T-helper 1 cell treated with Interleukin-12 subunit alpha and Interleukin-12 subunit beta and Interleukin-4 antibody, amounts not matched to agents 30 μg/mL and 1 μg/mL, for 36 hours (primary cell): Measurements from ENCODE around the gene MRPL22.
"Not testable (repeated sequence)": the region's sequence is repeated elsewhere in the genome, so short reads cannot be mapped to it uniquely, and the experiment has no call there.

ENCODE experiments used
- H3K27ac Mint-ChIP-seq: one replicate; pipeline ENCODE4 v1.8.0; 2021; ENCODE audit warnings: mild to moderate bottlenecking, mixed read lengths
- H3K27me3 Mint-ChIP-seq: one replicate; pipeline ENCODE4 v1.8.0; 2021; ENCODE audit warnings: low read depth, mixed read lengths
- H3K36me3 Mint-ChIP-seq: one replicate; pipeline ENCODE4 v1.8.0; 2021; ENCODE audit warnings: low read depth, mixed read lengths
- H3K4me1 Mint-ChIP-seq: one replicate; pipeline ENCODE4 v1.8.0; 2021; ENCODE audit warnings: low read depth, mixed read lengths
- H3K4me3 Mint-ChIP-seq: one replicate; pipeline ENCODE4 v1.8.0; 2021; ENCODE audit warnings: mild to moderate bottlenecking, moderate library complexity, mixed read lengths
- H3K9me3 Mint-ChIP-seq: one replicate; pipeline ENCODE4 v1.8.0; 2021; ENCODE audit warnings: mixed read lengths

The MRPL22 gene

DNA sequence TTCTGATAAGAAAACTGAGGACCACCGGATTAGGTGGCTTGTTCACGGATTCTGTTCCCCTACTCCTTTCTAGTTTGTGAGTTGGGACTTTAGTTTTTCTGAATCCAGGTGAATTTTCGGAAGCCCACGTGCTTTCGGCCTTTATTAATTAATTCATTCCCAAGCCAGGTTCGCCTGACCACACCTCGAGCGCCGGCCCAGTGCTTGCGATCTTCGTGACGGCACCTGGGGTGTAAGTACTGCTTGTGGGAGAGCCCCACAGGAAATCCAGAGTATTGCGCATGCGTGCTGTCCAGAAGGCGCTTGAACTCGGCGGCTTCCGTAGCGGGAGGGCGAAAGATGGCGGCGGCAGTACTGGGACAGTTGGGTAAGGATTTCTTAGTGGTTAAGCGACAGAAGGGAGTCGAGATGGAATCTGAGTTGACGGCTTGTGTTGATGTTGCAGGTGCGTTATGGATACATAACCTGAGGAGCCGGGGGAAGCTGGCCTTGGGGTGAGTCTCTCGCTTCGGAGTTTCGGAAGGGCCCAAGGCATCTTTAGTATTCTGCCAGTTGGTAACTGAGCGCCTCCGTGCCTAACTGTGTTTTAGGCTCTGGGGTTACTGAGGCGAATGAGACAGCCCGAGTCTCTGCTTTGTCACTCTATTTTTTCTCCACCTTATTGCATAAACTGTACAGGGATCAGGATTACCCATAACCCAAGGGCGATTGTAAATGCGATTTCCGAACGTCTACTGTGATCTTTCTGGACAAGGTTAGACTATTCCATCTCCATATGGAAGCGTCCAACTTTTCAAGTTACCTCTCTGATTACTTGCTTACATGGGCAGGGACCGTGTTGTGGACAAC, at the start of gene MRPL22:
MRPL22 (plus strand) TSS at position 302 of the 849 bp plus-strand sequence; CDS start at position 340, 38 bp downstream.
- H3K4me1 Mint-ChIP-seq: peaks cover 29% of the 10 kb centered on the region
- H3K9me3 Mint-ChIP-seq: no peaks in the 10 kb centered on the region
- H3K36me3 Mint-ChIP-seq: peaks cover 3% of the 10 kb centered on the region
- H3K27me3 Mint-ChIP-seq: no peaks in the 10 kb centered on the region
- peak within 1 kb of the TSS; percentile 93 for H3K27ac Mint-ChIP-seq
- H3K4me3 Mint-ChIP-seq: peak within 1 kb of the TSS; percentile 95

DNA sequence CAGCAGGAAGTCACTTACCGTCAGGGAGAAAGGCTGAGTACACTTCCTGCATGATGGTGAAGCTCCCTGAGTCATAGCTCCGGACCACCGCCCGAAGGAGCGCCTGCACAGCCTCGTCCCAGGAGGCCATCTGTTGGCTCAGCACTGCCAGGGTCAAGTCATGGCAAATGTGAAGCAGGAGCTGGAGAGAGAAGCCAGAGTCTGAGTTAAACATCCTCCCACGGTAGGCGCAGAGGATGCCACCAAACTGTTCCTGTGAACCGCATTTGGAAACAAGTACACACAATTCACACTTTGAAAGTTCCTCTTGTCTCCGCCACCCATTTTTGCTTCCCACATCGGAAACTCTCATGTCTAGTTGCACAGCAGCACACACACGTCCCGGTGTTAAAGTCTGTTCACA, 48.5 kb upstream of the MRPL22 start:
- H3K9me3 Mint-ChIP-seq: peaks cover under 1% of the 10 kb centered on the region
- peaks cover 3% of the 10 kb centered on the region for H3K4me1 Mint-ChIP-seq
- H3K27ac Mint-ChIP-seq: no peak overlapping the region
- H3K36me3 Mint-ChIP-seq: peaks cover 51% of the 10 kb centered on the region
- no peak overlapping the region for H3K4me3 Mint-ChIP-seq
- no peaks in the 10 kb centered on the region for H3K27me3 Mint-ChIP-seq

DNA sequence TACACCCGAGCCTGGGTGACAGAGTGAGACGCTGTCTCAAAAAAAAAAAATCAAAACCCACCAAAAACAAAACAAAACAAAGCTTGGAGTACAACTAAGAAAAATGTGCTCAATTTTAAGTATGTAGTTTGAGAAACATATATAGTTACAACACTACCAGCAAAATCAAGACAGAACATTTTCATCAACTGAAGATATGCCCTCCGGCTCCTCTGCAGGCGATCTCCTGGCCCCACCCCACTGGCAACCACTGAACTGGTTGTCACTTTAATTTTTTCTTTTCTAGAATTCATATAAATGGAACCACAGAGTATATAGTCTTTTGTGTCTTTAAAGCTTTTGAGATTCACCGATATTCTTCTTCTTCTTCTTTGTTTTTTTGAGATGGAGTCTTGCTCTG, 47.5 kb upstream of the MRPL22 start:
- H3K9me3 Mint-ChIP-seq: no peaks in the 10 kb centered on the region
- H3K27me3 Mint-ChIP-seq: no peaks in the 10 kb centered on the region
- peaks cover 3% of the 10 kb centered on the region for H3K4me1 Mint-ChIP-seq
- H3K36me3 Mint-ChIP-seq: peaks cover 47% of the 10 kb centered on the region
- no peak overlapping the region for H3K27ac Mint-ChIP-seq
- no peak overlapping the region for H3K4me3 Mint-ChIP-seq

- Mint-ChIP-seq H3K9me3 (no peaks in the 10 kb centered on the region), H3K27ac (no peak overlapping the region), H3K4me3 (no peak overlapping the region), H3K4me1 (peaks cover 3% of the 10 kb centered on the region), H3K27me3 (no peaks in the 10 kb centered on the region), H3K36me3 (peaks cover 41% of the 10 kb centered on the region)
Observed at GRCh38 chr5:154895606-154896561, 45.0 kb upstream of the MRPL22 start.

DNA sequence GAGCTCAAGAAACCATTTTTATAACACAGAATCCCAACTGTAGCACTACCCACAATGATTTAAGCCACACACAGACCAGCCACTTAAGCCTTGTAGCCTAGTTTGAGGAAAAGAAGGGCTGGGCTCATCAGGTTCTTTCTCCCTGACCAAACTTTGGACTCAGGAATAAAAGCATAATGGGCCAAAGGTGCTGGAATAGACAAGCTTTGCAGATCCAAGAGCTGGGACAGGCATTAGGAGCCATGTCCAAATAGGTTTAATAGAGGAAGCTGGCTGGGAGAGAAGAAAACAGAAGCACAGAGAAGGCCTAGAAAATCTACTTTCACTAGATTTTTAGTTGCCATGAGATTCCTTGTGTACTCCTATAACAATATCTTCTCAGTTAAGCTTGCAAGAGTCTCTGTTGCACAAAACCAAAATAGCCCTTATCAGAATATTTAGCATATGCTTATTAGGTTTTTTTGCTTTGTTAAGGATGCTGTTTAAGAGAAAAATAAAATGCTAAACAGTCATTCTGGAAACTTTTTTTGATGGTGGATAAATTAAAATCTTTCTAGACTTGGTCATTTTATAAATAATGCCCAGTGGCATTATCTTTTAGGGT, 44.2 kb upstream of the MRPL22 start:
- Mint-ChIP-seq H3K4me3 (no peak overlapping the region), H3K9me3 (no peaks in the 10 kb centered on the region), H3K4me1 (peaks cover 3% of the 10 kb centered on the region), H3K27me3 (no peaks in the 10 kb centered on the region), H3K36me3 (peaks cover 37% of the 10 kb centered on the region), H3K27ac (no peak overlapping the region)

DNA sequence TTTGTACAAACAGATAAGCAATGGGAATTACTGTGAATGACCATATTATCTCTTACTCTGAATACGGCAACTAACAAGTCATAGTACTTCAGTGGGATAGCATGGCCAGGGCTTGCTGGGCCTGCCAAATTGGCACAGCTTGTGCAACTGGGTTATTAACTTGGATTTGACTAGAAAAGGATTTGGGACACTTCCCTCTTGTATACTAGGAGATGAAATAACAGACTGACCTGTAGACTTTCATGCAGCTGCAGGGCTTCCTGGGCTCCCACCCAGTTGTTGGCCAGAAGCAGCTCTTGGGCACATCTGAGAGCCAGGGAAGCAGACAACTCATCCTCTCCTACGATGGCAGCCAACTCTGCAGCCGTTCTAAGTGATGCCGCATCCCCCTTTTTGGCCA, 42.7 kb upstream of the MRPL22 start:
- Mint-ChIP-seq H3K36me3 (peaks cover 42% of the 10 kb centered on the region), H3K27ac (no peak overlapping the region), H3K4me1 (no peaks in the 10 kb centered on the region), H3K4me3 (no peak overlapping the region), H3K9me3 (no peaks in the 10 kb centered on the region), H3K27me3 (no peaks in the 10 kb centered on the region)

- H3K27ac Mint-ChIP-seq: no peak overlapping the region
- peaks cover 42% of the 10 kb centered on the region for H3K36me3 Mint-ChIP-seq
Observed at GRCh38 chr5:154899151-154899816, 41.6 kb upstream of the MRPL22 start.

DNA sequence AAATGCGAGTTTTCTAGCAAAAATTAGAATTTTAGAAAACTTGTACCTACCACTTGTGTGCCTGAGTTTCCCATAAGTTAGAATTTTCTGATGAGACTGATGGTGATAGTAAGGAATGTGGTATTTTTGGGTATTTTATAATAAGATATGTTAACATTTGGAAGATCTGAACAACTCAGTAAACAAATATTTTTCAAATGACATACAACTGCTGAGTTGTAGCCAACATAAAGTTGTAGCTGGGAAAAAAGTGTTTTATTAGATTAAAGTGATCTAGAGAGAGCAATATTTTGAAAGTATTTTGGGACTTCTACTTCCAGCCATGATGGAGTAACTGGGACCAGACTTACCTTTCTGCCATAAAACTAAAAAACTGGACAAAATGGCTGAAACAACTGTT, 40.8 kb upstream of the MRPL22 start:
- H3K27ac Mint-ChIP-seq: no peak overlapping the region

More at GRCh38 chr5:154899151-154899816, 41.6 kb upstream of the MRPL22 start:
- no peaks in the 10 kb centered on the region for H3K4me1 Mint-ChIP-seq
- H3K4me3 Mint-ChIP-seq: no peak overlapping the region
- H3K27me3 Mint-ChIP-seq: no peaks in the 10 kb centered on the region
- H3K9me3 Mint-ChIP-seq: no peaks in the 10 kb centered on the region

DNA sequence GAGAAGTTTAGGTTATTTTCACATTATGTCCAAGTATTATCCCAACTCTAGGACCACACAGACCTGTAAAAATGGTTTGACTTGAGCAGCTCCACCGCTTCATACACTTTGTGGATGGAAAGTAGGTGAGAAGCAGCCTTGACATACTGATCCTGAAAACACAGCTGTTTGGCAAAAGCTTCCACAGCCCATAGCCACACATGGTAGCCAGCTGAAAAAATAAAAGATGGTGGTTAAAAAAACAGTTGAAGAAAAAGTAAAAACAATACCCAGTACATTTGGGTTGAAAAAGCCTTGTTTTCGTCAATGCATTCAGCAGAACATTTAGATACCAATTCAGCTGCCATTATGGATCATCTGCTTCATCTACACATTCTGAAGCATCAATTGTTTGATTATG, 39.6 kb upstream of the MRPL22 start:
- Mint-ChIP-seq H3K36me3 (peaks cover 35% of the 10 kb centered on the region), H3K4me1 (no peaks in the 10 kb centered on the region), H3K9me3 (no peaks in the 10 kb centered on the region), H3K4me3 (no peak overlapping the region), H3K27me3 (no peaks in the 10 kb centered on the region), H3K27ac (no peak overlapping the region)

More for the DNA sequence above, 40.8 kb upstream of the MRPL22 start:
- peaks cover 42% of the 10 kb centered on the region for H3K36me3 Mint-ChIP-seq
- no peaks in the 10 kb centered on the region for H3K27me3 Mint-ChIP-seq
- H3K4me3 Mint-ChIP-seq: no peak overlapping the region
- H3K4me1 Mint-ChIP-seq: no peaks in the 10 kb centered on the region
- H3K9me3 Mint-ChIP-seq: no peaks in the 10 kb centered on the region

DNA sequence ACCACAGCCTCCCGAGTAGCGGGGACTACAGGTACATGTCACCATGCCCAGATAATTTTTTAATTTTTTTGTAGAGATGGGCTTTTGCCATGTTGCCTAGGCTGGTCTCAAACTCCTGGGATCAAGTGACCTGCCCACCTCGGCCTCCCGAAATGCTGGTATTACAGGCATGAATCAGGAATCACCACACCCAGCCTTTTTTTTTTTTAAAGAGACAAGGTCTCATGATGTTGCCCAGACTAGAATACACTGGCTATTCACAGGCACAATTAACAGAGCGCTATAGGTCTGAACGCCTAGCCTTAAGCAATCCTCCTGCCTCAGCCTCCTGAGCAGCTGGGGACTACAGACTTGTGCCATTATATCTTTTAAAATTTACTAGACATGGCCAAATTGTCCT, 39.0 kb upstream of the MRPL22 start:
- no peaks in the 10 kb centered on the region for H3K27me3 Mint-ChIP-seq
- no peaks in the 10 kb centered on the region for H3K4me1 Mint-ChIP-seq
- no peak overlapping the region for H3K27ac Mint-ChIP-seq
- H3K36me3 Mint-ChIP-seq: peaks cover 35% of the 10 kb centered on the region
- no peak overlapping the region for H3K4me3 Mint-ChIP-seq
- no peaks in the 10 kb centered on the region for H3K9me3 Mint-ChIP-seq

- H3K9me3 Mint-ChIP-seq, H3K27ac Mint-ChIP-seq, H3K4me3 Mint-ChIP-seq, H3K27me3 Mint-ChIP-seq, H3K4me1 Mint-ChIP-seq: not testable (repeated sequence)
- peaks cover 19% of the 10 kb centered on the region for H3K36me3 Mint-ChIP-seq
Observed at GRCh38 chr5:154905601-154906000, 35.3 kb upstream of the MRPL22 start.

DNA sequence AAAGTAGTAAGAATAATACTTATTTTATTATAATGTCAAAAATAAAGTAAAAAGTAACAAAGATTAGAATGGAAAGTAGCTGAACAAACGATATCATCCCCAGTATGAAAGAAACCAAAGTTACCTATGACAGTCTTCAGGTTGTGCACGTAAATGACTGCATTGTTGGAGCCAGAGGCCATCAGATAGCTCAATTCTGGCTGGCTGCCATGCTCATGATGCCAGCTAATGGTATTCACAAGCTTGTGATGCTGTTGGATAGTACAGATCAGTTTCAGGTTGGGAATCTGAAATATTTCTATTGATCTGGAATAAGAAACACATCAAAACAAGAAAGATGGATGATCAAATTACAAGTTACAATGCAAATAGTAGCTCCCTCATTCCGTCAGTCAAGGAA, 24.0 kb upstream of the MRPL22 start:
- H3K9me3 Mint-ChIP-seq: no peaks in the 10 kb centered on the region
- H3K27me3 Mint-ChIP-seq: no peaks in the 10 kb centered on the region
- peaks cover 17% of the 10 kb centered on the region for H3K36me3 Mint-ChIP-seq
- H3K27ac Mint-ChIP-seq: no peak overlapping the region
- H3K4me3 Mint-ChIP-seq: no peak overlapping the region
- peaks cover 2% of the 10 kb centered on the region for H3K4me1 Mint-ChIP-seq

GRCh38 chr5:154917757-154918156, 23.1 kb upstream of the MRPL22 start:
- Mint-ChIP-seq H3K36me3 (peaks cover 12% of the 10 kb centered on the region), H3K4me3 (no peak overlapping the region), H3K4me1 (peaks cover 2% of the 10 kb centered on the region), H3K27me3 (no peaks in the 10 kb centered on the region), H3K9me3 (no peaks in the 10 kb centered on the region), H3K27ac (no peak overlapping the region)
